Stimulated activated CD8-positive, alpha-beta memory T cell treated with anti-CD3 and anti-CD28 coated beads, Interleukin-7, amount 100 ng/mL, for 48 hours (primary cell): Measurements from ENCODE around the gene SYT9.
A peak's percentile ranks its signal among the peaks of the same experiment; 100 is the strongest.

Source experiments
- DNase-seq, 2 donors: peaks; one replicate each; pipeline ENCODE4 v3.0.0-alpha.2; 2020; ENCODE audit warnings: low read depth in 1 of 2; ENCODE audit errors: extremely low read depth in 1 of 2

The SYT9 gene

GRCh38 chr11:7418906-7419305, 167.2 kb downstream of the SYT9 start:
- DNase-seq: no peak

- no peak for DNase-seq
Measured at GRCh38 chr11:7421136-7421535, 169.4 kb downstream of the SYT9 start.

- DNase-seq: no peak
Measured at GRCh38 chr11:7422544-7423331, 171.0 kb downstream of the SYT9 start.

GRCh38 chr11:7423946-7424345, 172.2 kb downstream of the SYT9 start:
- DNase-seq: no peak

- DNase-seq: no peak
Measured at GRCh38 chr11:7427733-7428132, 176.0 kb downstream of the SYT9 start.

- DNase-seq: no peak
Measured at GRCh38 chr11:7428196-7428595, 176.5 kb downstream of the SYT9 start.

- no peak for DNase-seq
Measured at GRCh38 chr11:7430496-7430895, 178.8 kb downstream of the SYT9 start.

- no peak for DNase-seq
Measured at GRCh38 chr11:7435176-7435575, 183.5 kb downstream of the SYT9 start.

- no peak for DNase-seq
Measured at GRCh38 chr11:7436146-7436545, 184.4 kb downstream of the SYT9 start.

GRCh38 chr11:7436657-7437056, 185.0 kb downstream of the SYT9 start:
- no peak for DNase-seq

- DNase-seq: no peak
Measured at GRCh38 chr11:7437696-7438095, 186.0 kb downstream of the SYT9 start.

GRCh38 chr11:7439746-7440320, 188.1 kb downstream of the SYT9 start:
- DNase-seq: no peak

GRCh38 chr11:7442588-7443215, 191.0 kb downstream of the SYT9 start:
- peak; percentile 24 to 47 for DNase-seq

- DNase-seq: no peak
Measured at GRCh38 chr11:7444091-7444981, 192.6 kb downstream of the SYT9 start.

- no peak for DNase-seq
Measured at GRCh38 chr11:7445564-7445963, 193.9 kb downstream of the SYT9 start.

- no peak for DNase-seq
Measured at GRCh38 chr11:7448201-7448600, 196.5 kb downstream of the SYT9 start.

GRCh38 chr11:7449211-7449840, 197.6 kb downstream of the SYT9 start:
- DNase-seq: no peak

- no peak for DNase-seq
Measured at GRCh38 chr11:7449841-7450214, 198.1 kb downstream of the SYT9 start.

- DNase-seq: no peak
Measured at GRCh38 chr11:7450836-7451235, 199.1 kb downstream of the SYT9 start.

GRCh38 chr11:7451520-7451919, 199.8 kb downstream of the SYT9 start:
- no peak for DNase-seq
